Right lobe of liver (tissue), 4 donors: ENCODE results near the gene DSCAM.

Experiments
- POLR2A ChIP-seq: fragments of 450-650 bp; IDR thresholded peaks from one replicate; pipeline ENCODE4 v1.6.1; 2017; ENCODE audit warnings: antibody characterized with exemption, mild to moderate bottlenecking
- TF ChIP-seq, protein P1 (sequence below), 4 donors: fragments of 200-600 bp in 3 of 4; fragments of 450-650 bp in 1 of 4; IDR thresholded peaks; one replicate each; pipeline versions ENCODE4 v1.5.1 to v1.8.0; 2016 to 2022; ENCODE audit warnings: antibody characterized with exemption in 4 of 4, mild to moderate bottlenecking in 2 of 4
- donor health status: DM: no; HTN: no; CAD: no.
- donor health status: DM: no; HTN: no; CAD: no.
- donor health status: DM: no; HTN: yes; CAD: no.

DNA sequence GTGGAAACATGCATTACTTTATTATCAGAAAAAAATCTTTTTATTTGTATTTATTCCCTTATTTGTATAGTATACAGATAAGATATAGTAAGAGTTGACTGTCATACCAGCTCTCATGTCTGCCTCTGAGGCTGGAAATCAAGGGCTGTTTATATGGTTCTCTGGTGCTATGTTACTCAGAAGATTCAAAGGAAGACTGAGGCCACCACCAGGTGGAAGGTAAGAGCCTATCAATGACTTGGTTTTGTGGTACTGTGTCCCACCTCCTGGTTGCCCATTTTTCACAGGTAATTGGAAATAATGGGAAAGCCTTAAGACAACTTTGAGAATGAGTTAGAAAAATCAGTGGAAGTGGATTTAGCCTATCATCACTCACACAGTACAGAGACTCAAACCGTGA lies 342.1 kb downstream of the DSCAM start:
- TF ChIP-seq, protein P1, sequence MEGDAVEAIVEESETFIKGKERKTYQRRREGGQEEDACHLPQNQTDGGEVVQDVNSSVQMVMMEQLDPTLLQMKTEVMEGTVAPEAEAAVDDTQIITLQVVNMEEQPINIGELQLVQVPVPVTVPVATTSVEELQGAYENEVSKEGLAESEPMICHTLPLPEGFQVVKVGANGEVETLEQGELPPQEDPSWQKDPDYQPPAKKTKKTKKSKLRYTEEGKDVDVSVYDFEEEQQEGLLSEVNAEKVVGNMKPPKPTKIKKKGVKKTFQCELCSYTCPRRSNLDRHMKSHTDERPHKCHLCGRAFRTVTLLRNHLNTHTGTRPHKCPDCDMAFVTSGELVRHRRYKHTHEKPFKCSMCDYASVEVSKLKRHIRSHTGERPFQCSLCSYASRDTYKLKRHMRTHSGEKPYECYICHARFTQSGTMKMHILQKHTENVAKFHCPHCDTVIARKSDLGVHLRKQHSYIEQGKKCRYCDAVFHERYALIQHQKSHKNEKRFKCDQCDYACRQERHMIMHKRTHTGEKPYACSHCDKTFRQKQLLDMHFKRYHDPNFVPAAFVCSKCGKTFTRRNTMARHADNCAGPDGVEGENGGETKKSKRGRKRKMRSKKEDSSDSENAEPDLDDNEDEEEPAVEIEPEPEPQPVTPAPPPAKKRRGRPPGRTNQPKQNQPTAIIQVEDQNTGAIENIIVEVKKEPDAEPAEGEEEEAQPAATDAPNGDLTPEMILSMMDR (IDR thresholded peaks at IDR 0.05), result no peak
- no peak for TF ChIP-seq POLR2A
